Panc1 (cell line): ENCODE data around the gene MACROD2.

ENCODE experiments used
- POLR2AphosphoS5 ChIP-seq: IDR thresholded peaks from 2 replicates; pipeline ENCODE4 v1.6.1; 2012; ENCODE audit warnings: mild to moderate bottlenecking, low read depth, low read length, moderate library complexity
- TF ChIP-seq, protein P1 (sequence below): fragments of 450-650 bp; IDR thresholded peaks from 2 replicates; pipeline ENCODE4 v1.5.1; 2017; ENCODE audit warnings: mild to moderate bottlenecking

DNA sequence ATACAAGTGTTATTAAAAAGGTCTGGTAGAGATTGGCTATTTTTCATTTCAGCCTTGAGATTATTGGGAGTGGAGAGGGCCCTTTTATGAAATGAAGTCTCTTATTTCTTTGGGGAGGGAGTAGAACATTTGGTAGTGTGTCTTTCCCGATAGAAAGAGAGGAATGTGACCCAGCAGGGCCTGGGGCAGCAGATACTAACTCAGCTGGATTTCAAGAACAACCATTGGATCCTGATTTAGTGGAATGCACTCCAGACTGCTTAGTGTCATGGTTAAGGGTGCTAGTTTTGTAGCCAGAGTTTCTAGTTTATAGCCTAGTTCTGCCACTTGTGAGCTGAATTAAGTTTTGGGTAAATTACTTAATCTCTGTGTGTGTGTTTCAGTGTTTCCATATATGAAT is 360.5 kb downstream of the MACROD2 start:
- TF ChIP-seq POLR2AphosphoS5 = no peak
- TF ChIP-seq, protein P1, sequence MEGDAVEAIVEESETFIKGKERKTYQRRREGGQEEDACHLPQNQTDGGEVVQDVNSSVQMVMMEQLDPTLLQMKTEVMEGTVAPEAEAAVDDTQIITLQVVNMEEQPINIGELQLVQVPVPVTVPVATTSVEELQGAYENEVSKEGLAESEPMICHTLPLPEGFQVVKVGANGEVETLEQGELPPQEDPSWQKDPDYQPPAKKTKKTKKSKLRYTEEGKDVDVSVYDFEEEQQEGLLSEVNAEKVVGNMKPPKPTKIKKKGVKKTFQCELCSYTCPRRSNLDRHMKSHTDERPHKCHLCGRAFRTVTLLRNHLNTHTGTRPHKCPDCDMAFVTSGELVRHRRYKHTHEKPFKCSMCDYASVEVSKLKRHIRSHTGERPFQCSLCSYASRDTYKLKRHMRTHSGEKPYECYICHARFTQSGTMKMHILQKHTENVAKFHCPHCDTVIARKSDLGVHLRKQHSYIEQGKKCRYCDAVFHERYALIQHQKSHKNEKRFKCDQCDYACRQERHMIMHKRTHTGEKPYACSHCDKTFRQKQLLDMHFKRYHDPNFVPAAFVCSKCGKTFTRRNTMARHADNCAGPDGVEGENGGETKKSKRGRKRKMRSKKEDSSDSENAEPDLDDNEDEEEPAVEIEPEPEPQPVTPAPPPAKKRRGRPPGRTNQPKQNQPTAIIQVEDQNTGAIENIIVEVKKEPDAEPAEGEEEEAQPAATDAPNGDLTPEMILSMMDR = no peak
